IMR-90 (cell line): Measurements from ENCODE around the gene ARID5A. TPM values are rescaled to one million over a fixed set of nuclear protein-coding genes. Genes with fewer than 3 reads are reported as not detected.

ENCODE experiments used
- ATAC-seq: fragments of 200-7000 bp; cut with Tn5 transposase; 2 replicates; pipeline ENCODE4 v1.9.1; 2020; ENCODE audit warnings: low read depth, mild to moderate bottlenecking, moderate library complexity
- BruUV-seq: library from RNA; stranded (reverse); fragments of 400-500 nt; replicated peaks from 2 replicates; lab custom pipeline; 2021; lab: Mats Ljungman, UMichigan
- CTCF ChIA-PET: fragments of 300-600 bp; formaldehyde crosslinking; extraction: SDS; loops from one replicate; lab custom pipeline; 2021; ENCODE audit warnings: antibody characterized with exemption; lab: Yijun Ruan, JAX
- POLR2A ChIA-PET: fragments of 300-600 bp; sonication (Branson Sonifier 250); formaldehyde crosslinking; loops from one replicate; lab custom pipeline; 2022; ENCODE audit warnings: antibody characterized with exemption; ENCODE audit not compliant: unreplicated experiment; lab: Charles Lee
- DNase-seq: peaks from one replicate; pipeline ENCODE4 v3.0.0; 2013
- H2AFZ ChIP-seq: replicated peaks from 2 replicates; pipeline ENCODE3; 2013; ENCODE audit warnings: low read length, mild to moderate bottlenecking; ENCODE audit not compliant: poor library complexity
- H2AK5ac ChIP-seq: 2 replicates; pipeline ENCODE4 v1.6.1; 2013; ENCODE audit warnings: low read depth, low read length, inconsistent platforms
- H2AK9ac ChIP-seq: replicated peaks from 2 replicates; pipeline ENCODE3; 2013; ENCODE audit warnings: mild to moderate bottlenecking, low read depth, low read length, moderate library complexity; ENCODE audit not compliant: poor library complexity
- H2BK120ac ChIP-seq: 2 replicates; pipeline ENCODE4 v1.6.1; 2013; ENCODE audit warnings: low read depth, low read length, inconsistent platforms
- H2BK15ac ChIP-seq: 3 replicates; pipeline ENCODE4 v1.6.1; 2013; ENCODE audit warnings: low read depth, low read length, inconsistent platforms
- H2BK20ac ChIP-seq: 2 replicates; pipeline ENCODE4 v1.6.1; 2013; ENCODE audit warnings: low read depth, mild to moderate bottlenecking, inconsistent platforms, low read length, moderate library complexity
- H2BK5ac ChIP-seq: 2 replicates; pipeline ENCODE4 v1.6.1; 2013; ENCODE audit warnings: mild to moderate bottlenecking, low read depth, low read length, inconsistent platforms; ENCODE audit not compliant: poor library complexity, severe bottlenecking
- H3K14ac ChIP-seq: replicated peaks from 2 replicates; pipeline ENCODE4 v1.6.1; 2013; ENCODE audit warnings: low read depth, low read length, inconsistent platforms
- H3K18ac ChIP-seq: 2 replicates; pipeline ENCODE4 v1.6.1; 2013; ENCODE audit warnings: low read depth, low read length, control low read depth
- H3K23ac ChIP-seq: 2 replicates; pipeline ENCODE4 v1.6.1; 2013; ENCODE audit warnings: low read depth, low read length, inconsistent platforms
- H3K27ac ChIP-seq: 2 replicates; pipeline ENCODE4 v1.5.1; 2013; ENCODE audit warnings: mild to moderate bottlenecking, control low read depth, low read length; ENCODE audit not compliant: insufficient read depth
- H3K27me3 ChIP-seq: 2 replicates; pipeline ENCODE4 v1.6.1; 2013; ENCODE audit warnings: low read length; ENCODE audit not compliant: control insufficient read depth, insufficient read depth
- H3K36me3 ChIP-seq: 2 replicates; pipeline ENCODE4 v1.6.1; 2013; ENCODE audit warnings: low read length, mixed read lengths; ENCODE audit not compliant: control insufficient read depth, insufficient read depth
- H3K4ac ChIP-seq: 2 replicates; pipeline ENCODE4 v1.6.1; 2013; ENCODE audit warnings: low read depth, low read length, inconsistent platforms
- H3K4me1 ChIP-seq: 2 replicates; pipeline ENCODE4 v1.6.1; 2013; ENCODE audit warnings: low read length, mixed read lengths; ENCODE audit not compliant: control insufficient read depth, insufficient read depth
- H3K4me2 ChIP-seq: 2 replicates; pipeline ENCODE4 v1.6.1; 2013; ENCODE audit warnings: low read depth, mild to moderate bottlenecking, control low read depth, low read length, moderate library complexity
- H3K4me3 ChIP-seq: 2 replicates; pipeline ENCODE4 v1.5.1; 2013; ENCODE audit warnings: low read depth, mild to moderate bottlenecking, control low read depth, low read length, moderate library complexity; ENCODE audit not compliant: insufficient read depth
- H3K56ac ChIP-seq: 2 replicates; pipeline ENCODE4 v1.6.1; 2013; ENCODE audit warnings: low read length, inconsistent platforms; ENCODE audit not compliant: insufficient read depth; ENCODE audit errors: extremely low read depth
- H3K79me1 ChIP-seq, 2 experiments: 2 replicates each; pipeline ENCODE4 v1.6.1; 2013; ENCODE audit warnings: low read length in 2 of 2, inconsistent platforms in 1 of 2, low read depth in 1 of 2
- H3K9ac ChIP-seq: 2 replicates; pipeline ENCODE4 v1.6.1; 2013; ENCODE audit warnings: low read depth, low read length, control low read depth
- H3K9me1 ChIP-seq: 2 replicates; pipeline ENCODE4 v1.6.1; 2013; ENCODE audit warnings: low read length, inconsistent platforms; ENCODE audit not compliant: insufficient read depth
- H3K9me3 ChIP-seq: 2 replicates; pipeline ENCODE4 v1.6.1; 2013; ENCODE audit warnings: low read length; ENCODE audit not compliant: control insufficient read depth, insufficient read depth
- H4K20me1 ChIP-seq: 2 replicates; pipeline ENCODE4 v1.6.1; 2013; ENCODE audit warnings: low read length, inconsistent platforms; ENCODE audit not compliant: insufficient read depth
- H4K5ac ChIP-seq: 2 replicates; pipeline ENCODE4 v1.6.1; 2013; ENCODE audit warnings: mild to moderate bottlenecking, low read depth, low read length, control low read depth
- H4K8ac ChIP-seq, 2 experiments: 2 replicates each; pipeline ENCODE4 v1.6.1; 2013; ENCODE audit warnings: low read depth in 2 of 2, low read length in 2 of 2, control low read depth in 1 of 2, inconsistent platforms in 1 of 2
- H4K91ac ChIP-seq: 2 replicates; pipeline ENCODE4 v1.6.1; 2013; ENCODE audit warnings: low read depth, low read length, inconsistent platforms; ENCODE audit not compliant: insufficient read depth
- BHLHE40 ChIP-seq: fragments of 150-350 bp; IDR thresholded peaks from 2 replicates; pipeline ENCODE4 v1.6.1; 2016; ENCODE audit warnings: mild to moderate bottlenecking, low read depth, low read length
- CTCF ChIP-seq: conservative IDR thresholded peaks from 2 replicates; pipeline ENCODE4 v1.5.1; 2012; ENCODE audit warnings: mild to moderate bottlenecking, low read depth, low read length, improper control_type of control experiment
- ELK1 ChIP-seq: fragments of 150-350 bp; IDR thresholded peaks from 2 replicates; pipeline ENCODE4 v1.6.1; 2016; ENCODE audit warnings: low read depth, mild to moderate bottlenecking, low read length, moderate library complexity, borderline replicate concordance
- FOS ChIP-seq: fragments of 150-350 bp; IDR thresholded peaks from 2 replicates; pipeline ENCODE4 v1.6.1; 2016; ENCODE audit warnings: low read depth, low read length
- MAFK ChIP-seq: IDR thresholded peaks from 2 replicates; pipeline ENCODE4 v1.6.1; 2012; ENCODE audit warnings: low read depth, low read length, improper control_type of control experiment
- NFE2L2 ChIP-seq: fragments of 150-350 bp; IDR thresholded peaks from 2 replicates; pipeline ENCODE4 v1.6.1; 2016; ENCODE audit warnings: low read depth, mild to moderate bottlenecking, low read length
- RAD21 ChIP-seq: IDR thresholded peaks from 2 replicates; pipeline ENCODE4 v1.6.1; 2012; ENCODE audit warnings: low read length, improper control_type of control experiment
- RFX5 ChIP-seq: IDR thresholded peaks from 2 replicates; pipeline ENCODE4 v1.8.0; 2012; ENCODE audit warnings: low read depth, mild to moderate bottlenecking, low read length, moderate library complexity
- SMC3 ChIP-seq: fragments of 150-350 bp; IDR thresholded peaks from 2 replicates; pipeline ENCODE4 v1.6.1; 2016; ENCODE audit warnings: low read depth, mild to moderate bottlenecking, antibody characterized with exemption, low read length, moderate library complexity
- WGBS, 2 experiments: methylation state at CpG; one replicate each; pipeline versions ENCODE4 v1.1.5 to v1.1.7; 2013; ENCODE audit warnings: missing lambda C conversion rate in 2 of 2; ENCODE audit not compliant: insufficient read length in 1 of 2; ENCODE audit errors: extremely low coverage in 2 of 2; 5-methylcytosine and 5-hydroxymethylcytosine counted together
- dilution Hi-C: fragments of 300-500 bp; cut with HindIII; formaldehyde crosslinking; loops from one replicate; pipeline ENCODE4 v1.14.3; 2018; ENCODE audit warnings: low sequenced_read_pairs; ENCODE audit not compliant: unreplicated experiment
- in situ Hi-C: fragments of 300-500 bp; cut with MboI; formaldehyde crosslinking; loops from 3 replicates; pipeline ENCODE4 v1.14.3; 2019; ENCODE audit warnings: low sequenced_read_pairs, inconsistent platforms, mixed read lengths
- intact Hi-C: fragments of 100-400 bp; cut with micrococcal nuclease; formaldehyde crosslinking; loops from 2 replicates; pipeline ENCODE4 v1.10.0; 2022
- polyA plus RNA-seq, 3 experiments: library from polyadenylated mRNA; depleted of rRNA; stranded (reverse); fragments of >200 nt; gene quantifications; 2 replicates each; pipeline ENCODE4 v1.2.3, GENCODE V29; 2012; ENCODE audit warnings: low replicate concordance in 1 of 3
- total RNA-seq: library from RNA; depleted of rRNA; stranded (reverse); fragments of >200 nt; gene quantifications from 2 replicates; pipeline ENCODE4 v1.2.3, GENCODE V29; 2012

ARID5A gene
- total and polyA plus RNA-seq, 2 of the 4 experiments (the other 2 are of a cell fraction) = 2.3 to 6.7 TPM

GRCh38 chr2:96542357-96542977 lies 5.9 kb downstream of the ARID5A start:
- no peak overlapping the region for H4K8ac ChIP-seq
- in situ Hi-C loops = no loop called here
- ChIA-PET POLR2A (no interaction called here), CTCF (interaction anchor here (1.1 kb wide), 1 partner anchor 12 kb away, joined by 3 read pairs; no protein-coding TSS in a partner anchor)
- peaks cover 8% of the 10 kb centered on the region for H3K9me1 ChIP-seq
- no peaks in the 10 kb centered on the region for H3K27me3 ChIP-seq
- no peak overlapping the region for H4K91ac ChIP-seq
- no peak for DNase-seq
- peaks cover 36% of the 10 kb centered on the region for H4K20me1 ChIP-seq
- intact Hi-C loops = no loop called here
- H3K14ac ChIP-seq = no peak overlapping the region
- no peak overlapping the region for H3K4ac ChIP-seq
- BruUV-seq = no TSS peak
- H3K4me1 ChIP-seq = peaks cover 22% of the 10 kb centered on the region
- no peak overlapping the region for H2BK20ac ChIP-seq
- WGBS, 2 experiments = 88% methylated on average over 5 of the region's 8 CpGs; no CpG with 5 or more reads in 1 of the 2 experiments
- H3K4me3 ChIP-seq = no peak overlapping the region
- no peak overlapping the region for H2BK15ac ChIP-seq
- ATAC-seq = no peak
- H3K4me2 ChIP-seq = no peak overlapping the region
- H2AK9ac ChIP-seq = no peak overlapping the region
- H3K56ac ChIP-seq = no peak overlapping the region
- H2BK120ac ChIP-seq = no peak overlapping the region
- H4K5ac ChIP-seq = no peak overlapping the region
- no peak overlapping the region for H3K9ac ChIP-seq
- TF ChIP-seq MAFK = no peak
- no peak for TF ChIP-seq RFX5
- TF ChIP-seq BHLHE40 = no peak
- TF ChIP-seq FOS = no peak
- TF ChIP-seq SMC3 = no peak
- TF ChIP-seq NFE2L2 = no peak
- no peak for TF ChIP-seq RAD21
- no peak for TF ChIP-seq CTCF
- TF ChIP-seq ELK1 = no peak
- peaks cover 4% of the 10 kb centered on the region for H3K36me3 ChIP-seq
- H3K23ac ChIP-seq = no peak overlapping the region
- no peak overlapping the region for H2BK5ac ChIP-seq
- H3K79me1 ChIP-seq = peaks cover 29 to 52% of the 10 kb centered on the region in 2 experiments
- H3K18ac ChIP-seq = no peak overlapping the region
- no peak overlapping the region for H2AFZ ChIP-seq
- dilution Hi-C loops = no loop called here
- no peaks in the 10 kb centered on the region for H3K9me3 ChIP-seq
- H2AK5ac ChIP-seq = no peak overlapping the region
- H3K27ac ChIP-seq = no peak overlapping the region
